Mucosa of rectum (tissue), 2 donors: ENCODE measurements around the gene SEMA3C.
A peak's percentile ranks its signal among the peaks of the same experiment; 100 is the strongest.

Source experiments
- H3K27ac ChIP-seq, 2 donors: one replicate each; pipeline ENCODE4 v1.7.0; 2013; ENCODE audit warnings: inconsistent platforms in 2 of 2, low read depth in 2 of 2, low read length in 2 of 2
- H3K27me3 ChIP-seq, 2 donors: one replicate each; pipeline ENCODE4 v1.7.0; 2013; ENCODE audit warnings: low read length in 2 of 2; ENCODE audit not compliant: control insufficient read depth in 2 of 2, insufficient read depth in 2 of 2
- H3K36me3 ChIP-seq, 2 donors: one replicate each; pipeline ENCODE4 v1.7.0; 2013; ENCODE audit warnings: low read length in 2 of 2; ENCODE audit not compliant: control insufficient read depth in 2 of 2, insufficient read depth in 2 of 2
- H3K4me1 ChIP-seq, 2 donors: one replicate each; pipeline ENCODE4 v1.7.0; 2013; ENCODE audit warnings: low read length in 2 of 2, mild to moderate bottlenecking in 1 of 2; ENCODE audit not compliant: control insufficient read depth in 2 of 2, insufficient read depth in 2 of 2
- H3K4me3 ChIP-seq, 2 donors: one replicate each; pipeline ENCODE4 v1.7.0; 2013; ENCODE audit warnings: low read length in 2 of 2
- H3K9ac ChIP-seq, 2 donors: one replicate each; pipeline ENCODE4 v1.7.0; 2013; ENCODE audit warnings: low read length in 2 of 2, low read depth in 1 of 2, mild to moderate bottlenecking in 1 of 2
- H3K9me3 ChIP-seq, 2 donors: one replicate each; pipeline ENCODE4 v1.7.0; 2013; ENCODE audit warnings: low read length in 2 of 2; ENCODE audit not compliant: control insufficient read depth in 2 of 2
- donor health status: healthy.
- donor health status: Normal muscosa, but diverticular disease.

The SEMA3C gene

GRCh38 chr7:80907612-80908011 is 11.2 kb downstream of the SEMA3C start:
- Histone ChIP-seq H3K27me3 (no peaks in the 10 kb centered on the region), H3K9me3 (no peaks in the 10 kb centered on the region), H3K4me3 (no peak overlapping the region), H3K27ac (no peak overlapping the region), H3K36me3 (no peaks in the 10 kb centered on the region), H3K4me1 (no peaks in the 10 kb centered on the region), H3K9ac (no peak overlapping the region)

DNA sequence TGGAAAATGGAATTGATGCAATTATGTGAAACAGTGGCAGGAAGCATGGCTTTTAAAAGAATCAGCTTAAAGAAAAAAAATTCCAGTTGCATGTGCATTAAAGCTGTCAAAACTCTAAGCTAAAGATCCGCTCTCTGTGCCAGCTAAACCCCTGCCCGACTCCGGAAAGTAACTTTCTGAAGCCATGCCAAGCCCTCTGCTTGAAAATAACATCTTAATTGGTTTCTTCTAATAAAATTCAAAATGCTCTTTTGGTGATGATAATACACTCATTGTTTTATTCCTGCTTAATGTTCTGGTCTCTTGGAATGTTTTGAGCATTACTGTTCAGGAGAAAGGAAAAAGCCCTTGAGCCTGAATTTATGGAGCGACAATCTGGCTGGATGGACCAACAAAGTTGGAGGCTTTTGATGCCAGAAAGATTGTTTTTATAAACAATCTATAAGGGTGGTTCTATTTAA is 11.7 kb downstream of the SEMA3C start:
- Histone ChIP-seq H3K27ac (no peak overlapping the region), H3K4me1 (no peaks in the 10 kb centered on the region), H3K9ac (no peak overlapping the region)

DNA sequence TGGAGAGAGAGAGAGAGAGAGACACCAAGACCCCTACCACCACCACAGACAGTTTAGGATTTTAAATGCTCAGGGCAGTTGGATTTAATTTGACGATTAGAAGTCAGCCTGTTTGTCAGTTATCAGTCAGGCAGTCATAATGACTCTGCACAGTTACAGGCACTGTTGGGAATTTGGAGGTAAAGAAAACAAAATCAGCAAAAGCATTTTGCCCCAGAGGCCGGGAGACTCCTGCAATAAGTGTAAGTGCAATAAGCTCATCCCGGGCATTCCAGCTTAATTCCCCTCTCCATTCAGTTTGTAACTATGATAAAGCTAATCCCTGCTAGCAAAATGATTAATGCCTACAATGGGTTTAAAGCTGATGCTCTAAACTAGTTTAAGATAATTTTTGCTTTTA is 13.5 kb downstream of the SEMA3C start:
- no peaks in the 10 kb centered on the region for H3K36me3 ChIP-seq
- H3K27ac ChIP-seq = no peak overlapping the region
- no peaks in the 10 kb centered on the region for H3K27me3 ChIP-seq
- no peaks in the 10 kb centered on the region for H3K4me1 ChIP-seq
- H3K9ac ChIP-seq = no peak overlapping the region
- H3K4me3 ChIP-seq = no peak overlapping the region
- H3K9me3 ChIP-seq = no peaks in the 10 kb centered on the region

More for the DNA sequence above, 11.7 kb downstream of the SEMA3C start:
- H3K9me3 ChIP-seq = no peaks in the 10 kb centered on the region
- H3K27me3 ChIP-seq = no peaks in the 10 kb centered on the region
- H3K4me3 ChIP-seq = no peak overlapping the region
- H3K36me3 ChIP-seq = no peaks in the 10 kb centered on the region

DNA sequence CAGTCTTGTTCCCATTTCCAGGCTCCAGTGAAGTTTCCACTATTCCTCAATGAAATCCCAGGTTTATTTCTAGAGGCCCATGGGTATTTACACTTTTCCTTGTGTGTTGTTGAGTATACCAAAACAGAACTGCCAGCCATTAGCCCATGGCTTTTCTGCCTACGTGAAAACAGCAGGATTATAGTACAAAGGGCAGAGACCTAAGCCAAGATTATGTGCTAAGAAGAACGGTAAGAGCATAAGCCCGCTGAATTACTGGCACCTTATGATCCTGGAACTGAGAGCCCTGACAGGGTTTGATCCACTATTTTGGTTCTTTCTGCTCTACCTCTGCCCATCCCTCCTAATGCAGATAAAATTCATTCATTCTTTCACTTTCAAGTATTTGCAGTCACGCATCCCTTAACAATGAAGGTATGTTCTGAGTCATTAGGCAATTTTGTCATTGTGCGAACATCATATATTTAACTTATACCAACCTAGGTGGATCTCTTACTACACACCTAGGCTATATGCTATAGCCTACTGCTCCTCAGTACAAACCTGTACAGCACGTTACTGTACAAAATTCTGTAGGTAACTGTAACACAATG is 16.0 kb downstream of the SEMA3C start:
- Histone ChIP-seq H3K9ac (no peak overlapping the region), H3K27me3 (no peaks in the 10 kb centered on the region), H3K36me3 (no peaks in the 10 kb centered on the region), H3K27ac (no peak overlapping the region), H3K4me3 (no peak overlapping the region), H3K4me1 (no peaks in the 10 kb centered on the region), H3K9me3 (no peaks in the 10 kb centered on the region)

GRCh38 chr7:80902019-80902418 is 16.8 kb downstream of the SEMA3C start:
- Histone ChIP-seq H3K27ac (no peak overlapping the region), H3K27me3 (no peaks in the 10 kb centered on the region), H3K9ac (no peak overlapping the region), H3K9me3 (no peaks in the 10 kb centered on the region), H3K4me3 (no peak overlapping the region), H3K4me1 (peaks cover 0 to 4% of the 10 kb centered on the region in 2 donors), H3K36me3 (no peaks in the 10 kb centered on the region)

DNA sequence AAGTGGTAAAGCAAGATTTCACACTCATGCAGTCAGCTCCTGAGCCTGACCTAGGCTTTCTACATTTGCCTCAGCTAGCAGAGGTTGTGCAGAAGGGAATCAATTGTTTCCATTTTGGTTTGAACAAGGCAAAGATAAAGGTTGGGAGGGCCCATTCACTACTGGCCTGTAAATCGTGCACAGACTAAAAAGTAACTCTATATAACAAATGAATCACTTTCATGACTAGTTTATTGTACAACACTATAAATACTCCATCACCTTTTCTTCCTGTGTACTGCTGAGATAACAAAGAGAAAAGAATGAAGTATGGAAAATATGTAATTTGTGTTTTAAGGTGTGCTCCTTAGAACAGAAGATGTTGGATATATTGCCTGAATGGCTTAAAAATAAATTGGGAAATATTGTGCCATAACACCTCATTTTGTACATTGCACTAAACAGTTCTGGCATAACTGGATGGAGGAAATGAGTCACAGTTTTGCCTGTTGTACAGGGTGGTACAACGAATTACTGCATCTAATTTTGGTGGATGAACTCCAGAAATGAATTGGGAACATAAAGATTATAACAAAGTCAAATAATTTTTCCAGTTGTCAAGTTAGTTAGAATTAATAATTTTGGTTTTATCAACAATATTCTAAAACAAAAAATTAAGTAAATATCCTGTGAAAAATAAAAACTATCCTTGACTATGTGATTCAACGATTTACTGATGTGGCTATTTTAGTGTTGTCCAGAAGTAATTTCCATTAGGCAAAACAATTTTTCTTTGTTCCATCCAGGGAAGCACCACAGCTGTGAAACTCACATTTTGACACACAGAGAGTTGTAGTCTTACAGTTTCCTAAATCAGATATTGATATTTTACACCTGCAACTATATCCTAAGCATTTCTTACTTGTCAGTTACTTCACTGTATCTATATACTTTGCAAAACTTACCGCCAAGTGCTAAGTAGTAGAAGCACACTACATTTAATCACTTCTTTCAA is 18.0 kb downstream of the SEMA3C start:
- Histone ChIP-seq H3K9me3 (no peaks in the 10 kb centered on the region), H3K27me3 (no peaks in the 10 kb centered on the region), H3K4me3 (no peak overlapping the region), H3K4me1 (peaks cover 3 to 10% of the 10 kb centered on the region in 2 donors), H3K27ac (no peak overlapping the region), H3K36me3 (no peaks in the 10 kb centered on the region), H3K9ac (no peak overlapping the region)

DNA sequence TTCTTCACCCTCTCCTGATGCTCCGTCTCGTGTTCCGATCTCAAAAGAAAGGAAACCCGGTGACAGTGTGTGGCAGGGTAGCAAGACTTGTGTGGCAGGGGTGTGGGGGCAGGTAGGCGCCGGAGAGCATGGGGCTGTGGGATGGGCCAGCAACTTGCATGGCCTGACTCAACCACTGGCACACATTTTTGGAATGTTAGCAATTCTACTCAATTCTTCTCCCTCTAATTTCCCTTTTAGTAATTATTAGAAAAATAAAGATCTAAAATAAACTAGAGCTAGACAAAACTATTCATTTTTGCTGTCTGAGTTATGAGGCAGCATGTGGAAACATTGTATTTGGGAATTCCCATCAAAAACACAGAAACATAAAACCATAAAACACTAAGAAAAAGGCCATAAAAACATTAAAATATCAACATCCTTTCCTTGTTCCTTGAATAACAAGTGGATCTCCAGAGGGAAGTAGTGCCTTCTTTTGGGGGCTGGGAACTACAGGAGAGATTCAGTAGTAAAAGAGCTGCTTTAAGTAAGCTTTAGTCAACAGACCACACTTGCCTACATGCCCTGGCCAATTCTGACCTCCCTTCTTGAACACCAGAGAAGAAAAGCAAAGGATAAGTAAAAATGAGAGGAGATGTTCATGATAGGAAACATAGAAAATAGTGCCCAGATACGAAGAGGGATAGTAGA is 21.8 kb downstream of the SEMA3C start:
- Histone ChIP-seq H3K27me3 (no peaks in the 10 kb centered on the region), H3K9ac (no peak overlapping the region), H3K9me3 (no peaks in the 10 kb centered on the region), H3K27ac (peak overlapping the region; percentile 14 to 19), H3K36me3 (no peaks in the 10 kb centered on the region), H3K4me1 (peaks cover 3 to 10% of the 10 kb centered on the region in 2 donors), H3K4me3 (peak overlapping the region in 1 of 2 donors; percentile 37)

DNA sequence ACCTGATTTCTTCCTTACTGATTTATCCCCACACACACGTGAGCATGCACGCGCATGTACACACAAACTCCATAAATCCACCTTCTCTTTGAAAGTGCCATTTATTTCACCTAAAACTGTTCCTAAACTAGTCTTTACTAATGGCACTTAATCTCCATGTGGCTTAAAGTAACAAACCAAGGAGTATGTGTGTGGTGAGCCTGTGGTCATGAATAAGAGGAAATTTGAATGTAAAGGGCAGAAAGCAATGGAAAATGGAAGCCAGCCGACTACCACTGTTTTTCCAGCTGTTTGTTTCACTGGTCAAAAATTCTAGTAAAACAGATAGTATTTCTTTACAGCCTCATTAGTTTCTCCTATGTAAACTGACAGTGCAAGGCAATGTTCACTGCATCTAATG is 23.8 kb downstream of the SEMA3C start:
- no peaks in the 10 kb centered on the region for H3K9me3 ChIP-seq
- H3K4me3 ChIP-seq = no peak overlapping the region

DNA sequence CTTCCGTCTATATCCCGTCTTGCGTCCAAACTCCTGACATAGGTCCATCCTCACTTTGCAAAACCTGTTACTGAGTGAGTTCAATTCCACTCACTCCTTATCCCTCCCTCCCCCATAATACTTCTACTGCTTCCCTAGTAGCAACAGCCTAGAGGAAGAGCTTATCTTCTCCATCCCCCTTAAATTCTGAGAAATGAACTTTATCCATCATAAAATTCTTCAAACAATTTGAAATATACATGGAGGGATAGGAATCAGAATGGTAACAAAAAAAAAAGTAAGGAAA is 27.6 kb downstream of the SEMA3C start:
- no peaks in the 10 kb centered on the region for H3K36me3 ChIP-seq
- H3K4me3 ChIP-seq = no peak overlapping the region
- peaks cover 0 to 2% of the 10 kb centered on the region in 2 donors for H3K4me1 ChIP-seq
- no peak overlapping the region for H3K9ac ChIP-seq
- no peak overlapping the region for H3K27ac ChIP-seq
- H3K9me3 ChIP-seq = no peaks in the 10 kb centered on the region
- H3K27me3 ChIP-seq = no peaks in the 10 kb centered on the region

More for the DNA sequence above, 23.8 kb downstream of the SEMA3C start:
- Histone ChIP-seq H3K36me3 (no peaks in the 10 kb centered on the region), H3K9ac (no peak overlapping the region), H3K27me3 (no peaks in the 10 kb centered on the region), H3K4me1 (peaks cover 3 to 10% of the 10 kb centered on the region in 2 donors), H3K27ac (no peak overlapping the region)
